HG02642 (cell line): ENCODE data around the gene FAM89B.

Experiments
- ATAC-seq: cut with Tn5 transposase; IDR thresholded peaks from one replicate; pipeline ENCODE4 v1.9.1; 2021; ENCODE audit warnings: mild to moderate bottlenecking; ENCODE audit not compliant: unreplicated experiment, poor library complexity

The FAM89B gene

GRCh38 chr11:65606876-65607613, 34.7 kb downstream of the FAM89B start:
- no peak for ATAC-seq

- no peak for ATAC-seq
Measured at GRCh38 chr11:65607614-65608426, 35.5 kb downstream of the FAM89B start.

- no peak for ATAC-seq
Measured at GRCh38 chr11:65609229-65609628, 36.9 kb downstream of the FAM89B start.

GRCh38 chr11:65609665-65610064, 37.3 kb downstream of the FAM89B start:
- no peak for ATAC-seq

- no peak for ATAC-seq
Measured at GRCh38 chr11:65610404-65610803, 38.1 kb downstream of the FAM89B start.

- no peak for ATAC-seq
Measured at GRCh38 chr11:65611028-65611757, 38.9 kb downstream of the FAM89B start.

GRCh38 chr11:65611758-65612603, 39.6 kb downstream of the FAM89B start:
- no peak for ATAC-seq

GRCh38 chr11:65612691-65613090, 40.4 kb downstream of the FAM89B start:
- no peak for ATAC-seq

- ATAC-seq, result no peak
Measured at GRCh38 chr11:65613091-65613928, 41.0 kb downstream of the FAM89B start.

- peak; percentile 82 for ATAC-seq
Measured at GRCh38 chr11:65615229-65615949, 43.1 kb downstream of the FAM89B start, which contains the start of gene PCNX3. Gene PCNX3 (plus strand): TSS chr11:65615776. CDS start chr11:65616312, 536 bp downstream.

- peak; percentile 2 for ATAC-seq
Measured at GRCh38 chr11:65615950-65616574, 43.7 kb downstream of the FAM89B start.

- no peak for ATAC-seq
Measured at GRCh38 chr11:65616575-65617001, 44.2 kb downstream of the FAM89B start.

- ATAC-seq, result no peak
Measured at GRCh38 chr11:65617136-65617850, 45.0 kb downstream of the FAM89B start.

GRCh38 chr11:65617990-65618751, 45.8 kb downstream of the FAM89B start:
- no peak for ATAC-seq

GRCh38 chr11:65618763-65619162, 46.4 kb downstream of the FAM89B start:
- ATAC-seq, result no peak

- ATAC-seq, result no peak
Measured at GRCh38 chr11:65619281-65619928, 47.1 kb downstream of the FAM89B start.
